Sigmoid colon (tissue), 4 donors: ENCODE measurements around the gene HEXD.

Source experiments
- CTCF ChIP-seq, 4 experiments: fragments of 450-650 bp in 3 of 4; fragments of 200-600 bp in 1 of 4; IDR thresholded peaks; one replicate each; pipeline ENCODE4 v1.5.1; 2016 to 2019; ENCODE audit warnings: antibody characterized with exemption in 4 of 4, mild to moderate bottlenecking in 3 of 4, moderate library complexity in 2 of 4
- EP300 ChIP-seq, 4 donors: sonication (generic); formaldehyde crosslinking; IDR thresholded peaks; one replicate each; pipeline ENCODE4 v1.6.1; 2017; ENCODE audit warnings: antibody characterized with exemption in 4 of 4
- POLR2A ChIP-seq, 2 donors: fragments of 450-650 bp; IDR thresholded peaks; one replicate each; pipeline ENCODE4 v1.6.1; 2016; ENCODE audit warnings: antibody characterized with exemption in 2 of 2, mild to moderate bottlenecking in 2 of 2, moderate library complexity in 2 of 2
- POLR2AphosphoS5 ChIP-seq, 4 donors: sonication (generic); formaldehyde crosslinking; IDR thresholded peaks; one replicate each; pipeline ENCODE4 v1.6.1; 2017; ENCODE audit warnings: antibody characterized with exemption in 4 of 4

- TF ChIP-seq CTCF (IDR thresholded peaks at IDR 0.05) (no peak), EP300 (IDR thresholded peaks at IDR 0.05) (no peak), POLR2A (IDR thresholded peaks at IDR 0.05) (no peak), POLR2AphosphoS5 (IDR thresholded peaks at IDR 0.05) (no peak)
These were observed 23.7 kb downstream of the HEXD start for GRCh38 chr17:82441691-82442487.
